OCI-M2 (cell line): ENCODE measurements around the gene HECTD1.
"Not testable (repeated sequence)": the region's sequence is repeated elsewhere in the genome, so short reads cannot be mapped to it uniquely, and the experiment has no call there.

ENCODE experiments used
- DNase-seq: peaks from one replicate; lab custom pipeline; 2025; ENCODE audit not compliant: unreplicated experiment; lab: John Stamatoyannopoulos, UW

The HECTD1 gene

DNA sequence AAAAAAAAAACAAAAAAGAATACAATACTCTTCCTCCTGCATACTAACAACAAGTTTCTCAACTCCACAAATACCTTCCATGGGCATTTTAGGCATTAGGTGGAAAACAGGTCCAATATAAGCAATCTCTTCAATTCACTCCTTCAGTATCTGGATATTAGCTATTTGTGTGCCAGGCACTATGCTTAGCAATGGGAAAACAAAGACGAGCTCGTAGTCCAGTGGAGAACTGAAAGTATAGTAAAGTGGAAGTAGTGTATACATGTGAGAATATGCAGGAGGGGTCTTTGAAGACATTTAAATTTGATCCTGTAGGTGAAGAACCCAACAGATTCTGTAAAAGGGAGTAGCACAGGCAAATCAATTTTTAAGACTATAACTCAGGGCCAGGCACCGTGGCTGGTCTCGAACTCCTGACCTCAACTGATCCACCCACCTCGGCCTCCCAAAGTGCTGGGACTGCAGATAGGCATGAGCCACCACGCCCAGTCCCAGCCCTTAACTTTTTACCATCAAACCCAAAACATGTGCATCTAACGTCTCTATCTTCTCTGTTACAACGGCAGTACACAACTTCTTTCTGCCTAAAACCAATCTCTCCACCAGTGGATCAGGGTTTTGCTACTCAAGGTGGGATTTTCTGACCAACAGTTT is 10.6 kb downstream of the HECTD1 start:
- no peak for DNase-seq

DNA sequence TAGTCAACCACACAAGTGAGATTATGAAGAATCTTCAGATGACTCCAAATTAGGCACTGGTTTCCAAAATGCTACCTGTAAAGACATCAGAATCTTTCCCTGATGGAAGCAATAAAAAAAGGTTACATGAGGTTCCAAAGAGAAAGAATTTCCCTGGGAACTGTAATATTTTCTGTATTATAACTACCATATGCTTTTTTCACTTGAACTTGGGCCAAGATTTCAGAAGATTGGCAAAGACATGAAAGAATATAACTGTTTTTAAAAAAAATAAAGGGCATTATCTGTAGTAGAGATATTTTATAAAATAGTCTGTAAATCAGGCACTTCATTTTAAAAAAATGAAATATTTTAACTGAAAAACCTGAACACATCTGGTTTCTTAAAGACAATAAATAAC is 12.9 kb downstream of the HECTD1 start:
- DNase-seq: no peak

DNA sequence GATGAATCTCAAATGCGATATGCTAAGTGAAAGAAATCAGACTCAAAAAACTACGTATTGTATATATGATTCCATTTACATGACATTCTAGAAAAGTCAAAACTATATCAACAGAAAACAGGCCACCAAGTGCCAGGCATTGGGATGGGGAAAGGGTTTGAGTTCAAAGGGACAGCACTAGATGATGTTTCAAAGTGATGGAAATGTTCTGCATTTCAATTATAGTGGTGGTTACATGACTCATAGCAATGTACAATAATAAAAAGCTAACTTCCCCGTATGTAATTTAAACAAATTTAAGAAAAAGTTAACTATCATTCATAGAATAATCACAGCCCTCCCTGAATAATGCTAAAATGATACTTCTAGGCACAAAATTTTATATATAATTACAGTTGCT is 13.5 kb downstream of the HECTD1 start:
- DNase-seq: no peak

DNA sequence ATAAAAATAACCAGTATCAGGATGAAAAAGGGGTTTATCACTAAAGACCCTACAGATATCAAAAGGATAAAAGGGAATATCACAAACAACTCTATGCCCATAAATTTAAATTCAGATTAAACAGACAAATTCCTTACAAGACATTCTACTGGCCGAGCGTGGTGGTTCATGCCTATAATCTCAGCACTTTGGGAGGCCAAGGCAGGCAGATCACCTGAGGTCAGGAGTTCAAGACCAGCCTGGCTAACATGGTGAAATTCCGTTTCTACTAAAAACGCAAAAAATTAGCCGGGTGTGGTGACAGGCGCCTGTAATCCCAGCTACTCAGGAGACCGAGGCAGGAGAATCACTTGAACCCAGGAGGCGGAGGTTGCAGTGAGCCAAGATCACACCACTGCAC is 15.0 kb downstream of the HECTD1 start:
- DNase-seq: not testable (repeated sequence)

DNA sequence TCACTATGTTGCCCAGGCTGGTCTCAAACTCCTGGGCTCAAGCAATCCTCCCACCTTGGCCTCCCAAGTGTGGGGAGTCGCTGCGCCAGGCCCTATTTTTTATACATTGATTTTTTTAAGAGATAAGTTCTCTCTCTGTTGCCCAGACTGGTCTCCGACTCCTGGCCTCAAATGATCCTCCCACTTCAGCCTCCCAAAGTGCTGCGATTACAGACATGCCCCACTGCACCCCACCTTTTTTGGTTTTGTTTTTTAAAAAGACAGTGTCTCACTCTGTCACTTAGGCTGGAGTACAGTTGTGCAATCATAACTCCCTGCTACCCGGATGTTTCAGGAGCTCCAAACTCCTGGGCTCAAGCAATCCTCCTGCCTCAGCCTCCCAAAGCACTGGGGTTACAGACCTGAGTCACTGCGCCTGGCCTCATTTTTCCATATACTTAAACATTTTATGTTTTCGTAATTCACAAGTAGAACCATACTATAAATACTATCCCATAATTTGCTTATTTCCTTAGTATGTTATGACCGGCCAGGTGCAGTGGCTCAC is 16.8 kb downstream of the HECTD1 start:
- no peak for DNase-seq

DNA sequence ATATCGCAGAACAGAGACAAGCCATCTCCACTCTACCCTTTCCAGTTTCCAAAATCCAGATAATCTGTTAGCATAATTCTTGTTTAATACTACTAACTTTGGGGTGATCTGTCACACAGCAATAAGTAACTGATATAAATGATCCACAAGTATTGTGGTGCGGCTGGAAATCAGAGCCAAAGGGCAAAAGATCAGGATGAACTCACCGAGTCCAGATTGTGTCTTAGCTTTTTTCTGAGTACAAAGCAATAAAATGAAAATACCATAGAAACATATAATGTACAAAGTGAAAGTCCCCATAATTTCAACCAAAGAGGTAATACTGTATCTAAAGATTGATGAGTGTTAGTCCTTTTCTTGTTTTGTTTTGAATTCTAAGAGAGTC is 17.4 kb downstream of the HECTD1 start:
- DNase-seq: no peak

DNA sequence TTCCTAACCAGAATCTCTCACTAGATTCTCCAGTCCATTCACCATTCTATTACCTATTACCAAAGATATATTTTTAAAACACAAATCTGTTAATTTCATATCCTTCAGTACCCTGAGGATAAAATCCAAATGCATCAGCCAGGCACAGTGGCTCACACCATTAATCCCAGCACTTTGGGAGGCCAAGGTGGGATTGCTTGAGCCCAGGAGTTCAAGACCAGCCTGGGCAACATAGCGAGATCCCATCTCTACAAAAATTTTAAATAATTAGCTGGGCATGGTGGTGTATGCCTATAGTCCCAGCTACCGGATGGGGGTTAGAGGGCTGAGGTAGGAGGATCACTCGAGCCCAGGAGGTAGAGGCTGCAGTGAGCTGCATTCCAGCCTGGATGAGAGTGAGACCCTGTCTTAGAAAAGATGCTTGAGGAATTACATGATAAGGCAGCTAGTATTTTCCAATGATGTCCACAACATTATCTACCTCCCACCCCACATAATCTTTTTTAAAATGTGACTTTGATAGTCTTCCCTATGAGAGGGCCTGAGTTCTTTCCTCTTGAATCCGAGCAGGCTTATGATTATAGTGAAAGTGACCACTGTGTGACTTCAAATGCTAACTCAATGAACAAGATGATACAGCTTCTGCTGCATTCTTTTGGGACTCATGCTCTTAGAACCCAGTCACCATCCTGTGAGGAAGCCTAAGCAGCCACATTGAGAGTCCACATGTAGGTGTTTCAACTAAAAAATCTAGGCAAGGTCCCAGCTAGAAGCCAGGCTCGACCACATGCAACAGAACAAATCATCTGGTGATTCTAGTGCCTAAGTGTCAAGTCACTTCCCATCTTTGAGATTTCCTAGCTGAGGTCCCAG is 18.0 kb downstream of the HECTD1 start:
- DNase-seq: no peak

DNA sequence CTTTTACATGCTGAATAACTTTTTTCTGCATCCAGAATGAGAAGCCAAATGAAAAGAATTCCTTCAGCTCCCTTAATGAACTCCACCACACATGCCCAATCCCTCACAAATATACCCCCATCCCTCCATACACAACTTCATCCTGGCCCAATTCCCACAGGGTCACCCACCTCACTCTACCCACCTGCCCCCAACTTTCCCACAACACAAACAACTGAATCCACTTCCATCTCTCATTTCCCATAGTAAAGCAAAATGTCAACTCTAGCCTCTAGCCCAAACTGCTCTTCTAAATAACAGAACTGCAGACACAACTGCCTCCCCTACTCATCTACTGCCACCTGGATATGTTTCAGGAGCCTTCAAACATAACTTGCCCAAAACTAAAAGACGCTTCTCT is 18.8 kb downstream of the HECTD1 start:
- no peak for DNase-seq

DNA sequence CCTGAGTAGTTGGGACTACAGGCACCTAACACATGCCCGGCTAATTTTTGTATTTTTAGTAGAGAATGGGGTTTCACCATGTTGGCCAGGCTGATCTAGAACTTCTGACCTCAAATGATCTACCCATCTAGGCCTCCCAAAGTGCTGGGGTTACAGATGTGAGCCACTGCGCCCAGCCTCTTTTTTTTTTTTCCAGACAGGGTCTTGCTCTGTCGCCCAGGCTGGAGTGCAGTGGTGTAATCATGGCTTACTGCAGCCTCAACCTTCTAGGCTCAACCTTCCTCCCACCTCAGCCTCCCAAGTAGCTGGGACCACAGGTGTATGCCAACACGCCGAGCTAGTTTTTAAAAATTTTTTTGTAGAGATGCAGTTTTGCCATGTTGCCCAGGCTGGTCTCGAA is 25.6 kb downstream of the HECTD1 start:
- not testable (repeated sequence) for DNase-seq

DNA sequence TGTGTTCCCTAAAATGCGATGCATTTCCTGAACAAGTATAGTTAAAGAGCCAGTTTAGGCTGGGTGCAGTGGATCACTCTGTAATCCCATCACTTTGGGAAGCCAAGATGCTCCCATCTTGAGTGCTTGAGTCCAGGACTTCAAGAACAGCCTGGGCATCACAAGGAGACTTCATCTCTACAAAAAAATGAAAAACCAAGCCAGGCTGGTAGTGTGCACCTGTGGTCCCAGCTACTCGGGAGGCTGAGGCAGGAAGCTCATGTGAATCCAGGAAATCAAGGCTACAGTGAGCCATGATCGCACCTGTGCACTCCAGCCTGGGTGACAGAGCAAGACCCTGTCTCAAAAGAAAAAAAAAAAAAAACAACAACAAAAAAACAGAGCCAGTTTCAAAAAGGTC is 26.3 kb downstream of the HECTD1 start:
- DNase-seq: no peak

DNA sequence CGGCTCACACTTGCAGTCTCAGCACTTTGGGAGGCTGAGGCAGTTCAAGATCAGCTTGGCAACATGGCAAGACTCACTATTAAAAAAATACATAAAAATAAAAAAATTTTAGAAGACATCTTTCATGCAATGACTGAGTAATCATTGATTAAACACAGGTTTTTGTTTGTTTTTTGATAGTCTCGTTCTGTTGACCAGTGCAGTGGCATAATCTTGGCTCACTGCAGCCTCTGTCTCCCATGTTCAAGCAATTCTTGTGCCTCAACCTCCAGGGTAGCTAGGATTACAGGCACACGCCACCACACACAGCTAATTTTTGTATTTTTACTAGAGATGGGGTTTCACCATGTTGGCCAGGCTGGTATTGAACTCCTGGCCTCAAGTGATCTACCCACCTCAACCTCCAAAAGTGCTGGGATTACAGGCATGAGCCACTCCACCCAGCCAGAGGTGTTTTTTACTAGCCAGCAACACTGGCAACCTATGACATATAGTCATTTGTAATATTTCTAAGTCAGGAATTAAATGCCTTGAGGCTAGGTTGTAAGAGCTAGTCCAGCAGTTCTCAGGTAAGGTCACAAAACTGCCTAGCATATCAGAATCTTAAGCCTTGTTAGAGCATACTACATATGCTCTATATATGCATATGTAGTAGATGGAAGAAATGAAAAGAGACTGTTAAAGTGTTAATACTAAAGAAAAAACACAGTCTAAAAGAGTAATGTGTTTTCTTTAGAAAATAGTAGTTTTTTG is 27.1 kb downstream of the HECTD1 start:
- DNase-seq: no peak

DNA sequence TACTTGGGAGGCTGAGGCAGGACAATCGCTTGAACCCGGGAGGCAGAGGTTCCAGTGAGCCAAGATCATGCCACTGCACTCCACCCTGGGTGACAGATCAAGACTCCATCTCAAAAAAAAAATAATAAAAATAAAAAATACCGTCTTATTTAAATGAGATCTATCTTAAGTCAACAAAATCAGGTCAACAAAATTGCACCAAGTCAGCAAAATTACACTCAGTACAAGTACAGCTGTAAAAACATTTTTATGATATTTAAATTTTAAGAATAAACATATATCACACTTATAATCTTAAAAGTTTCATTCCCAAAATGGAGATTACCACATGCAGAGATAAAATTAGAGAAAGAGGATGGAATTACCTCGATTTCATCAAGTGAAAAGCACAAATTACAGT is 33.2 kb downstream of the HECTD1 start:
- DNase-seq: no peak

DNA sequence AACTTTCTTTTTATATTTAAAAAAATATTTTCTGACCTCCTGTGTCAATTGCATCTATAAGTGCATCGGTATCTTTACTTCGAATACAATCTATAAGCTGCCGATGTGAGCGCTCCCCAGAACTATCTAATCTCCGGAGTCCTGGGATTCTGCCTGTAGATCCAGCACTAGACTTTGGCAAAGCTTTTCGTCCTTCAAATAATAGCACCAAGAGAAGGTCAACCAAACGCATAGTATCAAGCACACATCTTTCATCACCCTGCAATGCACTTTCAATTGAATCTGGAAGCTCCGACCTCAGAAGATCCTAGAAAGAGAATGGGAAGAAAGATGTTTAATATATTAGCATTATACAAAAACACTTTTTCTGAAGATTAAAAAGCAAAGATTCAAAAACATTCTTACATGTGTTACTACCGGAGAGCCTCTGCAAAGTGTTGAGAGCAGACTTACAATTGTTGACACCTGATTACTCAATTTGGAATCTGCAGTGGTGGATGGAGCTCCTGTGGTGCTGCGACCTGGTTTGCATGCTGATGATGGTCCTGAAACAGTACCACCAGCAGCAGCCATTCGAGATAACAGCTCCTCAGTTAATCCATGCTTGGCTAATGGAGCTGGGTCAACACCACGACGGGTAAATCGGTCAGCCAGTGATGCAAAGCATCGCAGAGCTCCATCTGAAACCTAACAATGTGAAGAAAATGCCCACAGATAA is 34.3 kb downstream of the HECTD1 start:
- no peak for DNase-seq

DNA sequence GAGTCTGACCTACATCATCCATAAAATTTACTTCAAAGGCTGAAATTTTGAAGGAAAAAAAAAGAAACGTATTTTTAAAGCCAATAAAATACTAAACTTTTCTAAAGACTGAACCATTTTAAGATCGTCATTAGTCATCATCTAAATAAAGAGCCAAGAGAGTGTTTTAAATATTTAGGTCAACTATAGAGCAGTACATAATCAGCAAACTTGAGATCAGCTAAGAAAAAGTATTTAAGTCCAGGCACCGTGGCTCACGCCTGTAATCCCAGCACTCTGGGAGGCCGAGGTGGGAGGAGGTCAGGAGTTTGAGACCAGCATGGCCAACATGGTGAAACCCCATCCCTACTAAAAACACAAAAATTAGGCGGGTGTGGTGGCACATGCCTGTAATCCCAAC is 35.5 kb downstream of the HECTD1 start:
- DNase-seq: no peak

DNA sequence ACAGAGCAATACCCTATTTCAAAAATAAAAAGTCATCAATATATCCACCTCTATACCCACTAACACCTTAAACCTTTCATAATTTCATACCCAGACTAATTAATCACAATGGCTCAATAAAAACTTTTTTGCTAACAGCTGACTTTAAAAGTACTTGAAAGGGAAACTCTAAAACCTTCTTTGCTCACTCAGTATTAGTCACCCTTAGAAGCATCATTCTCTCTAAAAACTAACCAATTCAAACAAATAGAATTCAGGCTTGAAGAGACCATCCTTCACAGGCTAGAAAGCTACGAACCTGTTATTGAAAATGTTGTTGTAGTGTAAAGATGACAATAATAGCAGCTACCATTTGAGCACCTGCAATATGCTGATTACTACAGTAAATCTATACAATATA is 37.2 kb downstream of the HECTD1 start:
- no peak for DNase-seq

DNA sequence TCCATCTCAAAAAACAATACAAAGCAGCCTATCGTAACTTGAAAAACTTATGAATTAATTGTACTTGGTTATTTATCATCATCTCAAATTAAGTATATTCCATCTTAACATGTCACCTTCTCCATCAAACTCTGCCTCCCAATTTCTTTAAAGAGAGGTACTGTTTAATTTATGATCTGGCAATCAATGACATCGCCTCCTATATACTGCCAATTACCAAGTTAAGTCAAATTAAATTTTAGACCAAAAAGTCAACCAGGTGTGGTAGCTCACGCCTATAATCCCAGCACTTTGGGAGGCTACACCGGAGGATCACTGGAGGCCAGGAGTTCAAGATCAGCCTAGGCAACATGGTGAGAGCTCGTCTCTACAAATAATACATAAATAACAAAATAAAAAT is 37.7 kb downstream of the HECTD1 start:
- no peak for DNase-seq

DNA sequence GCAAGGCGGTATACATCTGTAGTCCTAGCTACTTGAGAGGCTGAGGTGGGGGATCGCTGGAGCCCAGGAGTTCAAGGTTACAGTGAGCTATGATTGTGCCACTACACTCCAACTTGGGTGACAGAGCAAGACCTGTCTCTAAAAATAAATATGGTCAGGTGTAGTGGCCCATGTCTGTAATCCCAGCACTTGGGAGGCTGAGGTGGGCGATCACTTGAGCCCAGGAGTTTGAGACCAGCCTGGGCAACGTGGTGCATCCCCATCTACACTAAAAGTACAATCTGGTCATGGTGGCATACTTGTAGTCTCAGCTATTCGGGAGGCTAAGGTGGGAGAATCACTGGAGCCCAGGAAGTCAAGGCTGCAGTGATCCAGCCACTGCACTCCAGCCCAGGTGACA is 40.6 kb downstream of the HECTD1 start:
- DNase-seq: no peak

DNA sequence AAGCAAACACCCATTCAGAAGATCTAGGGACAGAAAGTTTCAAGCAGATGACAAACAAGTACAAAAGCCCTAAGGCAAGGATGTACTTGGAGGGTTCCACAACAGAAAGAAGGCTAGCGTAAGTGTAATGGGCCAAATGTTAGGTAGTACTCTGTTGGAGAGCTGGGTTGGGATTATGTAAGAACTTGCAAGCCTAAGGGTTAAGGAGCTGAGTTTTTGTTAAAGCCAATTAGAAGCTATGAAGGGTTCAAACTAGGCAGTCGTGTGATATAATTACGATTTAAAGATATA is 41.4 kb downstream of the HECTD1 start:
- no peak for DNase-seq

DNA sequence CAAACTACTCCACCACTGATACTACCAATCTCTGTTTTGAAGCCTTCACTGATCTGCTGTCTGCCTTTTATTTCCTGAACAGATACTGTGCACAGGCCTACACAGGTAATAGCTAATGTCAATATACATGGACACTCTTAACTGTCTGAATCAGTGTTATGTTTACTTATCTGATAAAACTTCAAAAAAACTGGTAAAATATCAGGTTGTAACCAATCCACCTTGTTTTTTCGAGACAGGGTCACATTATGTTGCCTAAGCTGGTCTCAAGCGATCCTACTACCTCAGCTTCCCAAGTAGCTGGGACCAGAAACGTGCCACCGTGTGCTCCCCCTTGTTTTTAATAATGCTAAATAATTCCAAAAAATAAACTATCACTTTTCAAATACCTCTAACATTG is 43.5 kb downstream of the HECTD1 start:
- DNase-seq: no peak

DNA sequence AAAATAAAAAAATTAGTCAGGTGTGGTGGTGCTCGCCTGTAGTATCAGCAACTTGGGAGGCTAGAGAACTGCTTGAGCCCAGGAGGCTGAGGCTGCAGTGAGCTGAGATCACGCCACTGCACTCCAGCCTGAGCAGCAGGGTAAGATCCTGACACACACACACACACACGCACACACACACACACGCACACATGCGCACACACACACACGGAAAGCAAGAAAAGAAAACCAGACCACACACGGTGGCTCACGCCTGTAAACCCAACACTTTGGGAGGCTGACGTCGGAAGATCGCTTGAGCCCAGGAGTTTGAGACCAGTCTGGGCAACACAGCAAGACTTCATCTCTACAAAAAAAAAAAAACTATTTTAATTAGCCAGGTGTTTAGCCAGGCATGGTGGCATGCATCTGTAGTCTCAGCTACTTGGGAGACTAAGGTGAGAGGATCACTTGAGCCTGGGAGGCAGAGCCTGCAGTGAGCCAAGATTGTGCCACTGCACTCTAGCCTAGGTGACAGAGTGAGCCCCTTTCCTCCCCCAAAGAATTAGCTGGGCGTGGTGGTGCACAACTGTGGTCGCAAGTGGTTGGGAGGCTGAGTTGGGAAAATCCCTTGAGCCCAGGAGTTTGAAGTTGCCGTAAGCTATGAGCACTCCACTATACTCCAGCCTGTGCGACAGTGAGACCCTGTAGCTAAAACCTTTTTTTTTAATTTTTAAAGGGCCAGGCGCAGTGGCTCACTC is 44.5 kb downstream of the HECTD1 start:
- DNase-seq: no peak

DNA sequence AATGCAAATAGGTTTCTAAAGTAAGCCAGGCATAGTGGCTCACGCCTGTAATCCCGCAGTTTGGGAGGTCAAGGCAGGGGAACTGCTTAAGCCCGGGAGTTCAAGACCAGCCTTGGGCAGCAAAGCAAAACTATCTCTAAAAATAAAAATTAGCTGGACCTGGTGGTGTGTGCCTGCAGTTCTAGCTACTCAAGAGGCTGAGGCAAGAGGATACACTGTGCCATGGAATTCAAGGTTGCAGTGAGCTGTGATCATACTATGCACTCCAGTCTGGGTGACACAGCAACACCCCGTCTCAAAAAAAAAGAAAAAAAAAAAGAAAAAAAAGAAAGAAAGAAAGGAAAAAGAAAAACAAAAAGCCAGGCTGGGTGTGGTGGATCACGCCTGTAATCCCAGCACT is 46.3 kb downstream of the HECTD1 start:
- no peak for DNase-seq
